Coronary artery (tissue), 2 donors: ENCODE data around the gene VPS13A.

Experiments used
- DNase-seq: peaks from one replicate; pipeline ENCODE4 v3.0.0-alpha.2; 2017; ENCODE audit warnings: low spot score
- H3K27ac ChIP-seq, 2 donors: fragments of 200-600 bp; sonication (generic); one replicate each; pipeline ENCODE4 v1.5.1; 2016 to 2019
- H3K4me3 ChIP-seq: fragments of 200-600 bp; sonication (generic); 2 replicates; pipeline ENCODE4 v1.5.1; 2016; ENCODE audit warnings: mild to moderate bottlenecking, moderate library complexity
- TF ChIP-seq, protein P1 (sequence below): fragments of 200-600 bp; sonication (generic); IDR thresholded peaks from one replicate; pipeline ENCODE4 v1.5.1; 2019; ENCODE audit warnings: antibody characterized with exemption

VPS13A gene

DNA sequence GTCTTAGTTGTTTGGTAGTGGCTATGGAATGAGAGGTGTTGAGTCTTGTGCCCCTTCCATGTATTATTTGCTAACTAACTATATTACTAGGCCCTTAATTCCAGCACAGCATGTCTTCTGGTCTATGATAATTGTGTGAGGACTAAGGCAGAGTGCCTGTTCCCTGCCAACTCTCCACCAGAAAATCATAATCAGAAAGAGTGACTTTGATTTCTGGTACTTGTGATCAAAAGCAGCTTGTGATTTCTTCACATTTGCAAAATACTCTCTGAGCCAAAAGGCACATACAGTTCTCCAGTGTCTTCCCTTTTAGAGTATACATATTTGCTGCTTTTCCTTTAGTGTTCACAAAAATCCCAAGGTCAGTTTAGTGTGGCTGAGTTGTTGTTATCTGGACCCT, 240.9 kb downstream of the VPS13A start:
- TF ChIP-seq, protein P1, sequence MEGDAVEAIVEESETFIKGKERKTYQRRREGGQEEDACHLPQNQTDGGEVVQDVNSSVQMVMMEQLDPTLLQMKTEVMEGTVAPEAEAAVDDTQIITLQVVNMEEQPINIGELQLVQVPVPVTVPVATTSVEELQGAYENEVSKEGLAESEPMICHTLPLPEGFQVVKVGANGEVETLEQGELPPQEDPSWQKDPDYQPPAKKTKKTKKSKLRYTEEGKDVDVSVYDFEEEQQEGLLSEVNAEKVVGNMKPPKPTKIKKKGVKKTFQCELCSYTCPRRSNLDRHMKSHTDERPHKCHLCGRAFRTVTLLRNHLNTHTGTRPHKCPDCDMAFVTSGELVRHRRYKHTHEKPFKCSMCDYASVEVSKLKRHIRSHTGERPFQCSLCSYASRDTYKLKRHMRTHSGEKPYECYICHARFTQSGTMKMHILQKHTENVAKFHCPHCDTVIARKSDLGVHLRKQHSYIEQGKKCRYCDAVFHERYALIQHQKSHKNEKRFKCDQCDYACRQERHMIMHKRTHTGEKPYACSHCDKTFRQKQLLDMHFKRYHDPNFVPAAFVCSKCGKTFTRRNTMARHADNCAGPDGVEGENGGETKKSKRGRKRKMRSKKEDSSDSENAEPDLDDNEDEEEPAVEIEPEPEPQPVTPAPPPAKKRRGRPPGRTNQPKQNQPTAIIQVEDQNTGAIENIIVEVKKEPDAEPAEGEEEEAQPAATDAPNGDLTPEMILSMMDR = no peak
- Histone ChIP-seq H3K4me3 (no peak overlapping the region), H3K27ac (no peak overlapping the region)
- DNase-seq = no peak

DNA sequence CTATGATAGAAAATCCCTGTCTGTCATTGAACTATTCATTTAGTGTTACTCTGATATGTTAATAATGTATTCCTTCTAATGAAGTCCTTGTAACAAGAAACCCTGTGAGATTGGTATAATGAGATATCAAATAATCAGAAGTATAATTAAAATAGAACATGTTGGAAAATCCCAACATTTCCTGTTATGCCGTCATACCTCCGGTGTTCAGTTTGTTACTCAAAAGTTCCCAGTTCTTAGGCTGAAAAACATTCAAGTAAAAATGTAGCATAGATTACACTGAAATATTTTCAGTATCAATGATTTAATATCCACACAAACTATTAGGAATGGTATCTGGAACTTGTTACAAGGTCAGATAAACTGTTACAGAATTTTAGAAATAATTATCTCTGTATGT, 243.3 kb downstream of the VPS13A start:
- TF ChIP-seq, protein P1 = no peak
- no peak overlapping the region for H3K27ac ChIP-seq
- no peak for DNase-seq
- no peak overlapping the region for H3K4me3 ChIP-seq

DNA sequence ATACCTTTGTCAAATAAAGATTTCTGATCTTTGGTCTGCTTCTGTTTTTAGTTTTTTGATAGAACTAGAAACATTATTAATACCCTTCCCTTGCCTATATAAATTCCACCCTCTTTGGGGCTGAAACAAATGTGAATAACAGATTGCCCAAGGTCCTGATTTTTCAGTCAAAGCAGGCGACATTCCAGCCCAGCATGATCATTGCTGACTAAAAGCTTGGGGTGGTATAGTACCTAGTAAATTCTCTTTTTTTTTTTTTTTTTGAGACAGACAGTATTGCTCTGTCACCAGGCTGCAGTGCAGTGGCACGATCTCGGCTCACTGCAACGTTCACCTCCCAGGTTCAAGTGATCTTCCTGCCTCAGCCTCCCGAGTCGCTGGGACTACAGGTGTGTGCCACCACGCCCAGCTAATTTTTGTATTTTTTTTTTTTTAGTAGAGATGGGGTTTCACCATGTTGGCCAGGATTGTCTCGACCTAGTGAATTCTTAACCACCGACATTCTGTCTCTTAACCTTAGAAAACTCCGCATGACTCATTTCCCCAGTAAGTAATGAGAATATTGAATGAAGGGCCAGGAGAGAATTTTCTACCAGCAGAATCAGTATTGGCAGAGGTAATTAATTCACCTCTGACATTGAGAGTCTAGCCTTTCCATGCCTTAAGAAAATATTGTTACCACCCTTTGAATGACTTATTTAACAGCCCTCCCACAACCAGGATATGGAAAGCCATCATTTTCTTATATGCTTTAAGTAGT, 244.4 kb downstream of the VPS13A start:
- H3K4me3 ChIP-seq = no peak overlapping the region
- TF ChIP-seq, protein P1 = no peak
- no peak for DNase-seq
- no peak overlapping the region for H3K27ac ChIP-seq

DNA sequence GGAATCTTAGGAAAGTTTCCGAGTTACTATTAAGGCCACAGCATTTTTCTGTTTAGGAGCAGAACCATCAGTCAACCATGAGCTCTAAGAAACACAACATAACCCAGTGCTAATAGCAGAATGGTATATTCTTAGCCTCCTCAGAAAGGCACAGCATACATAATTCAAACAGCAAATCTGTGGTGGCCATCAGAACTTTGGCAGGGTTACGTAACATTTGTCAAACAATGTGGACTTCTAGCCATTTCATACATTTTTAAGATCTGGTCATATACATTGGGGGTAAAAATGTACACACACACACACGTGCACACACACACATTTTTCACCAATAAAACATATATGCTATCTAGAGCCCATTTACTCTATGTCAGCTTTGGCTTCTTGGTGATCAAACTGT, 245.6 kb downstream of the VPS13A start:
- TF ChIP-seq, protein P1 = no peak
- H3K4me3 ChIP-seq = no peak overlapping the region
- no peak overlapping the region for H3K27ac ChIP-seq
- no peak for DNase-seq

DNA sequence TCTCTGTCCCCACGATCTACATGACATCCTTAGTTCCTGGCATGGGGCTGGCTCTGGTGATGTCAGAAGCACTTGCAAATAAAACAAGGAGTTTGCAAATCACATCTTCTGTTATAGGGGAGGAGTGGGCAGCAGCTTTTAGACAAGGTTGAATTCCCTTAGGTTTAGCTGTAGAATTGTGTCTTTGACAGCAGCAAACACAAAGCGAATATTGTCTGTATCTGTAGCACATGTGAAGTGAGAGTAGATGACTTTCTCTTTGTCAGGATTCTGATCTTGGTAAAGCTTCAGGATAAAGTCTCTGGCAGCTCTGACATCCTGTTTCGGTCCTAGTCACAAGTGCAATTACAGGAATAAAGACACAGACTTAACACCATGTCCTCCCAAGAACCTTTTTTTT, 246.5 kb downstream of the VPS13A start:
- Histone ChIP-seq H3K4me3 (no peak overlapping the region), H3K27ac (no peak overlapping the region)
- TF ChIP-seq, protein P1 = no peak
- DNase-seq = no peak

DNA sequence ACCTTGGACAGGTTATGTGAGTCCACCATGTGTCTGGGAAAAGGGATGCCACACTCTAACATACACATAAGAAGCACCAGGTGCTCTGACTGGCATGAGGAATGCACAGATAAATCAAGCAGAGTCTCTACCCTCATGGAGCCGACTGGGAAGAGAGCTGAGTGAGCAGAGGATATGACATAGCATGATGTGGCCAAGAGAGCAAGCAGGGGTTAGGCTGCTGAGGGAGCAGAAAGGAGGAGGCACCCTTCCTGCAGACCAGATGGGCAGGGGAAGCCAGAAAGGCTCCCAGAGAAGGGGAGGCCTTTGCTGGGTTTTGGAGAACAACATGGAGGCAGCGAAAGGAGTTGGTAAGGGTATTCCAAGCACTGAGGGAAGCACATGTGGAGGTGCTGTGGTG, 247.7 kb downstream of the VPS13A start:
- Histone ChIP-seq H3K4me3 (no peak overlapping the region), H3K27ac (no peak overlapping the region)
- TF ChIP-seq, protein P1 = no peak
- no peak for DNase-seq

DNA sequence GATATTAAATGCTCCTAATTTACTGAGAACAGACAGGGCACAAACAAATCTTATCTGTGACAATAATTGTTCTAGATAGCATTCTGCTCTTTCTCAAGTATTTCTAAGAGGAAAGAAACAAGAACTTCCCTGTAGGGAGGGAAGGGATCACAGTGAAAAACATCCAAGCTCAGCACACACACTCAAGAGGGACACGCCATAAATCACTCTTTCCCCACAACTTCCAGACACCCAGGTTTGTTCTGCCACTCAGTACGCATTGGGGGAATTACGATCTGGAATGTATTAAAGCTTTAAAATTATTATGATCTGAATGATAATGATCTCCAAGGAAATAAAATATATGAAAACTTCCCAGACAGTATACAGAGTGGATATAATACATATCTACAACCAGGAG, 249.4 kb downstream of the VPS13A start:
- no peak overlapping the region for H3K4me3 ChIP-seq
- TF ChIP-seq, protein P1 = no peak
- no peak for DNase-seq
- H3K27ac ChIP-seq = no peak overlapping the region
